Effector CD4-positive, alpha-beta T cell (primary cell): Measurements from ENCODE around the gene ABHD12B.
"Not testable (repeated sequence)": the region's sequence is repeated elsewhere in the genome, so short reads cannot be mapped to it uniquely, and the experiment has no call there.

Source experiments
- DNase-seq: peaks from one replicate; pipeline ENCODE4 v3.0.0-alpha.2; 2020

ABHD12B gene

GRCh38 chr14:50839691-50840090 lies 32.2 kb upstream of the ABHD12B start:
- DNase-seq = no peak

GRCh38 chr14:50844391-50844790 lies 27.5 kb upstream of the ABHD12B start:
- DNase-seq = no peak

- no peak for DNase-seq
These were observed 26.7 kb upstream of the ABHD12B start for GRCh38 chr14:50845166-50845565.

GRCh38 chr14:50846226-50846880 lies 25.5 kb upstream of the ABHD12B start:
- DNase-seq = no peak

- DNase-seq = no peak
These were observed 18.0 kb upstream of the ABHD12B start for GRCh38 chr14:50853891-50854290.

- DNase-seq = no peak
These were observed 17.3 kb upstream of the ABHD12B start for GRCh38 chr14:50854521-50854920.

- no peak for DNase-seq
These were observed 16.3 kb upstream of the ABHD12B start for GRCh38 chr14:50855558-50855957.

- DNase-seq = no peak
These were observed 15.2 kb upstream of the ABHD12B start for GRCh38 chr14:50856660-50857059.

GRCh38 chr14:50859296-50859624 lies 12.6 kb upstream of the ABHD12B start:
- DNase-seq = no peak

- DNase-seq = peak; percentile 85
These were observed 11.3 kb upstream of the ABHD12B start for GRCh38 chr14:50860478-50861086.

GRCh38 chr14:50862036-50862570 lies 9.8 kb upstream of the ABHD12B start:
- no peak for DNase-seq

GRCh38 chr14:50864237-50864636 lies 7.6 kb upstream of the ABHD12B start:
- no peak for DNase-seq

GRCh38 chr14:50864946-50865345 lies 6.9 kb upstream of the ABHD12B start:
- DNase-seq = no peak

GRCh38 chr14:50865391-50866076 lies 6.3 kb upstream of the ABHD12B start:
- DNase-seq = no peak

GRCh38 chr14:50871228-50871627 lies 625 bp upstream of the ABHD12B start:
- DNase-seq = no peak

- DNase-seq = no peak
These were observed 2.9 kb downstream of the ABHD12B start for GRCh38 chr14:50874757-50875156.

GRCh38 chr14:50875359-50876070 lies 3.7 kb downstream of the ABHD12B start:
- DNase-seq = peak; percentile 30

GRCh38 chr14:50882932-50883826 lies 11.3 kb downstream of the ABHD12B start:
- DNase-seq = no peak

GRCh38 chr14:50883827-50884197 lies 12.0 kb downstream of the ABHD12B start:
- no peak for DNase-seq

GRCh38 chr14:50887476-50887875 lies 15.6 kb downstream of the ABHD12B start:
- DNase-seq = no peak

GRCh38 chr14:50892255-50892654 lies 20.4 kb downstream of the ABHD12B start:
- no peak for DNase-seq

- DNase-seq = not testable (repeated sequence)
These were observed 24.6 kb downstream of the ABHD12B start for GRCh38 chr14:50896421-50896820.
